Measurements from ENCODE around the gene CACNA1H.

CACNA1H gene

DNA sequence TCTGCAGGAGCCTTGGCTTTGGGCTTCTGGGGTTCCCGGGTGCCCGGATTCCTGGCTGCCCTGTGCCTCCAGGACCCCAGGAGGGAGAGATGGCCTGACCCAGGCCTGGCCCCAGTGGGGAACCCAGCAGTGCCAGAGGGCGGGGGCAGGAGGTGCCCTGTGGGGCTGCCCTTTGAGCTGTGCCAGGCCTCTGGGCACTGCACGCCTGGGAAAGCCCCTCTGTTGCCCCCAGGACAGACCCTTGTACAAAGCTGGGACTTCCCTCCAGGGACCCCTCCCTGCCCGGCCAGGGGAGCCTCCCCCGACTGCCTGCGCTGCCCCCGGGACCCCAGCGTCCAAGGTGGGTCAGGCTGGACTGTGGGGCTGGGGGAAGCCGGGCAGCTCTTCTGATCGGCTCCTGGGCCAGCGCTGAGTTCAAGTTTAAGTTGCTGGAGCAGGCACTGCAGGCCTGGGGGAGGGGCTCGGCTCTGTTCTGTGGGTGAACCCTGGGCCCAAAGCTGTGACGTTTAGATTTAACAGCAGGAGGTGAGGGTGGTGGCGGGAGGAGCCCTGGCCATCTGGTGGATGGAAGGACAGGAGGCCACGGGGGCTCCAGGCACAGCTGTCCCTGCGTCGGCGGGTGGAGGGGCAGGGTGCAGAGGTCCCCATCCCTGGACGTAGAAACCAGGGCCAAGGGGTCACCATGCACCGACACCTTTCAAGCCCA lies 29.2 kb upstream of the CACNA1H start:
- no peak for TF ChIP-seq POLR2AphosphoS5 (IDR thresholded peaks at IDR 0.05; ENCODE audit: low read depth, low read length)
- no peak for TF ChIP-seq TAF1 (IDR thresholded peaks at IDR 0.05; ENCODE audit: borderline replicate concordance, low read depth, low read length)
- no peak for TF ChIP-seq POLR2A (IDR thresholded peaks at IDR 0.05; ENCODE audit: low read depth, low read length)
- FAIRE-seq = no peak

DNA sequence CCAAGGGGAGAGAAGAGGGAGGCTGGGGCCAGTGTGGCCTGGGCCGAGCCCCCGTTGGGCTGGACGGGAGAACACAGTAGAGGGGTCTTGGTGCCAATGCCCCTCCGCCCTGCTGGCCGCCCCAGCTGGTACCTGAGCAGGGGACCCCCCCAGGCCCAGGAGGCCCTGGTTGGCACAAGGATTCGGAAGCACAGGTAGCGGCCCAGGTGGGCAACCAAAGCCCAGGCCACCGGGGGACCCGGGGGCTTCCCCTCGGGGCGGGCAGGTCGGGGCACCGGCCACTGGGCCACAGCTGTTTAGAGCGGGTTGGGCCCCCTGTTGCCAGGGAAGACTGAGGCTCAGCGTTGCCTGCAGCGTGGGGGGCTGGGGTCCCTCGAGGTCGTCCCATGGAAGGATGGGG lies 28.6 kb upstream of the CACNA1H start:
- FAIRE-seq (no peak), DNase-seq (ENCODE audit: insufficient read length) (no peak)
- TF ChIP-seq POLR2A (IDR thresholded peaks at IDR 0.05; ENCODE audit: low read depth, low read length) (no peak), TAF1 (IDR thresholded peaks at IDR 0.05; ENCODE audit: borderline replicate concordance, low read depth, low read length) (no peak)

More for the DNA sequence above, 29.2 kb upstream of the CACNA1H start:
- DNase-seq (ENCODE audit: insufficient read length) = no peak

DNA sequence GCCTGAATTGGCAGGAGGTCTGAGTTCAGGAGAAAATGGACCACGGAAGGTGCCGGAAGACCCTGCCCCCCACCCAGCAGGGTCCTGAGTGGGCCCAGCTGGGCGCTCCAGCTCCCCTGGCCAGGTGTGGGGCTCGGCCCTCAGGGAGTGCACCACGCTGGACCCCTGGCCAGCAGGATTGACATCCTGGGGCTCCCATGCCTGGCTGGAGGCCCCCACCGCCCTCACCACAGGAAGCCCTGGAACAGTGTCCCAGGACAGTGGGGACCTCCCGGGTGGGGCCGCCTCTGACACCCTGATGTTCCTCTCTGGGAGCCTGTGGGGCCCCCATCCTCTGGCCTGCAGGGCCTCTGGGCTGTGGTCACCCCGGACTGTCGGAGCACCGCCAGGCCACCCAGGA lies 28.1 kb upstream of the CACNA1H start:
- FAIRE-seq (no peak), DNase-seq (ENCODE audit: insufficient read length) (no peak)
- TF ChIP-seq POLR2AphosphoS5 (IDR thresholded peaks at IDR 0.05; ENCODE audit: low read depth, low read length) (no peak), POLR2A (IDR thresholded peaks at IDR 0.05; ENCODE audit: low read depth, low read length) (no peak), TAF1 (IDR thresholded peaks at IDR 0.05; ENCODE audit: borderline replicate concordance, low read depth, low read length) (no peak)

DNA sequence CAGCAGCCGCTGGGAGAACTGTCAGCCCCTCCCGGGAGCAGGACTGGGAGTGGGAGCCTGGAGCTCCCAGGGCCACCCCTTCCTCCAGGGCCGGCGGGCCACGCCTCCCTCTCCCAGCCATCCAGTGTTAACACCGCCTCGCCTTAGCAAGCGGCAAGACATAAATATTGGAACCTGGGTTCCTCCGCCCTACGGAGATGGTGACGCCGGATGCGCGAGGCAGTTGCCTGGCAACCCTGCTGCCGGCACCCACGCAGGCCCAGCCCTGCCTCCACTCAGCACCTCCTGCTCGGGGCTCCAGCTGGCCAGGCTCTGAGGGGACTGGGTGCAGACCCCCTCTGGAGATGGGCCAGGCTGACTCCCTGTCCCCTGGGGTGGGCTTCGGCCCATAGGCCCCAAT lies 27.4 kb upstream of the CACNA1H start:
- FAIRE-seq = no peak
- DNase-seq (ENCODE audit: insufficient read length) = no peak
- TF ChIP-seq POLR2AphosphoS5 (IDR thresholded peaks at IDR 0.05; ENCODE audit: low read depth, low read length) = no peak
- no peak for TF ChIP-seq POLR2A (IDR thresholded peaks at IDR 0.05; ENCODE audit: low read depth, low read length)
- TF ChIP-seq TAF1 (IDR thresholded peaks at IDR 0.05; ENCODE audit: borderline replicate concordance, low read depth, low read length) = no peak

DNA sequence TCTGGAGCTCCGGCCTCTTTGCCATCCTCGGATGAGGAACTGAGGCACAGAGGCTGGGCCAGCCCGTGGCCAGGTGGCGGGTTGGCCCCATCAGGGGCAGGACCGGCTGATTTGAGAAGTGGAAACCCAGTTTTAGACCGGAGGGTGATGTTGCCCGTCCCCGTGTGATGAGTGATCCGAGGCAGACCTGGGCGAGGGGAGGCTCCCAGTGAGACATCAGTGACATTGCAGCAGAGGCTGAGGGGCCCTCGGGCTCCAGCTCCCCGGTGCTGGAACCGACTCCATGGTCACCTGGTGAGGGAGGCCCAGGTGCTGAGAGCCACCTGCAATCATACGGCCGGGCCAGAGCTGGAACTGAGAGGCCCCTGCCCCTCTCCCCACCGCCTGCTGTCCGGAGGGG lies 26.9 kb upstream of the CACNA1H start:
- DNase-seq (ENCODE audit: insufficient read length) (no peak), FAIRE-seq (no peak)
- TF ChIP-seq POLR2A (IDR thresholded peaks at IDR 0.05; ENCODE audit: low read depth, low read length) = no peak
- TF ChIP-seq TAF1 (IDR thresholded peaks at IDR 0.05; ENCODE audit: borderline replicate concordance, low read depth, low read length) = no peak

DNA sequence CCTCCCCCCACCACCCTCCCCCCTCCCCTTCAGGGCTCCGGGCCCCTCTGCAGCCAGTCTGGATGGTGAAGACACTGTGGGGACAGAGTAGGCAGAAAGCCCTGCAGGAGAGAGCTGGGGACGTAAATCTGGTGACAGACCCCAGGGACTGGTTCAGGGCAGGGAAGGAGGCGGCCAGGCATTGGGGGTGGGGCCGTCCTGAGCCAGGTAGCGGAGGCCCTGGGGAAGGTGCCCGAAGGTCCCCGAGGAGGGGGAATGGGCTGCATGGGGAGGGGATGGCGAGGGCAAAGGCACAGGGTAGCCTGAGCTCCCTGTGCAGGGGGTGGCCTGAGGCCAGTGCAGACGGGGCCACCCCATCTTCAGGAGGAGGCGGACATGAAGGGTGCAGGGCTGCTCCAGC lies 26.3 kb upstream of the CACNA1H start:
- TF ChIP-seq TAF1 (IDR thresholded peaks at IDR 0.05; ENCODE audit: borderline replicate concordance, low read depth, low read length) (no peak), POLR2AphosphoS5 (IDR thresholded peaks at IDR 0.05; ENCODE audit: low read depth, low read length) (no peak), POLR2A (IDR thresholded peaks at IDR 0.05; ENCODE audit: low read depth, low read length) (no peak)
- FAIRE-seq (no peak), DNase-seq (ENCODE audit: insufficient read length) (no peak)

DNA sequence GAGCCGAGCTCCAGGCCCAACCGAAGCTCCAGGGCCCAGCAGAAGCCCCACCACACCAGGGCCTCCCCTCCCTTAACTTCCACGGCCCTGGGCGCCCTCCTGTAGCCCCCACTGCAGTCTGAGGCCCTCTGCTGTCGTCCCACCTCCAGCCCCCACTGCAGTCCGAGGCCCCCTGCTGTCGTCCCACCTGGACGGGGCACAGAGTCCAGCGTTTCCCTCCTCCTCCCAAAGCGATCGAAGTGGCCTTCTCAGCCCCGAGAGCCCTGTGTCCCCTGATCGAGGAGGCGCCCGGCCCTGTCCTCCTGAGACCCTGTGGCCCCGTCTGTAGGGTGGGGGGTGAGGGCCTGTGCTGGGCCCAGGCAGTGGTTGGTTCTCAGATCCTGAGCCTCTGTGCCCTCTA lies 25.8 kb upstream of the CACNA1H start:
- no peak for TF ChIP-seq TAF1 (IDR thresholded peaks at IDR 0.05; ENCODE audit: borderline replicate concordance, low read depth, low read length)
- no peak for TF ChIP-seq POLR2A (IDR thresholded peaks at IDR 0.05; ENCODE audit: low read depth, low read length)
- TF ChIP-seq POLR2AphosphoS5 (IDR thresholded peaks at IDR 0.05; ENCODE audit: low read depth, low read length) = no peak
- FAIRE-seq (no peak), DNase-seq (ENCODE audit: insufficient read length) (no peak)

DNA sequence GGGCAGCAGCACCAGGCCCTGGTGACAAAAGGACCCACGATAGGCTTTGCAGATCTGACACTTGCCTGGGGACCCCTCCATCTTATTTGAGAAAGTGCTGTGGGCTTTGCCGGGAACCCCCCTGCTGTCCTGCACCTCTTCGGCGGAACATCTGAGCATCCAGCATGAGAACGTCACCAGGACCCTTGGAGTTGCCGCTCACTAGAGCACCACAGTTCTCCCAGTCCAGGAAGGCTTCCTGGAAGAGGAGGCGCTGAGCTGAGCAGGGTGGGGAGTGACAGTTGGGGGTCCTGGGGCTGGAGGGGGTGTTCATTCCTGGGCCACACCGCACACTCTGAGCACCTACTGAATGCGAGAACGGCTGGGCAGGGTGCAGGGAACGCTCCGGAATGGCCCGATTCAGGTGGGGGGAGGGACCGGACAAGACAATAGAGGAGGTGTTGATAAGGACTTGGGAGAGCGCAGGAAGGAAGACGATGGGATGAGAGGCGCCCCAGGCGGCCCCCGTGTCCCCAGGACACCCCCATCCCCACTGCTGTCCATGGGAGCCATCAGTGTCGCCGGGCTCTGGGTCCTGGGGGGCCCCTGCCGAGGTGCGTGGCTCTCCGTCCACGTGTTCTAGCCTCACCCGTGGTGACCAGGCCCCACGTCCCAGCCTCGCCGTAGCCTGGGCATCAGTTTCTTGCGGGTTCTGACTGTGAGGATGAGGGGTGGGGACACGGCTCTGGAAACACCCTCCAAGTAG lies 24.8 kb upstream of the CACNA1H start:
- no peak for TF ChIP-seq POLR2A (IDR thresholded peaks at IDR 0.05; ENCODE audit: low read depth, low read length)
- TF ChIP-seq TAF1 (IDR thresholded peaks at IDR 0.05; ENCODE audit: borderline replicate concordance, low read depth, low read length) = no peak
- no peak for TF ChIP-seq POLR2AphosphoS5 (IDR thresholded peaks at IDR 0.05; ENCODE audit: low read depth, low read length)
- no peak for DNase-seq (ENCODE audit: insufficient read length)
- FAIRE-seq = no peak

DNA sequence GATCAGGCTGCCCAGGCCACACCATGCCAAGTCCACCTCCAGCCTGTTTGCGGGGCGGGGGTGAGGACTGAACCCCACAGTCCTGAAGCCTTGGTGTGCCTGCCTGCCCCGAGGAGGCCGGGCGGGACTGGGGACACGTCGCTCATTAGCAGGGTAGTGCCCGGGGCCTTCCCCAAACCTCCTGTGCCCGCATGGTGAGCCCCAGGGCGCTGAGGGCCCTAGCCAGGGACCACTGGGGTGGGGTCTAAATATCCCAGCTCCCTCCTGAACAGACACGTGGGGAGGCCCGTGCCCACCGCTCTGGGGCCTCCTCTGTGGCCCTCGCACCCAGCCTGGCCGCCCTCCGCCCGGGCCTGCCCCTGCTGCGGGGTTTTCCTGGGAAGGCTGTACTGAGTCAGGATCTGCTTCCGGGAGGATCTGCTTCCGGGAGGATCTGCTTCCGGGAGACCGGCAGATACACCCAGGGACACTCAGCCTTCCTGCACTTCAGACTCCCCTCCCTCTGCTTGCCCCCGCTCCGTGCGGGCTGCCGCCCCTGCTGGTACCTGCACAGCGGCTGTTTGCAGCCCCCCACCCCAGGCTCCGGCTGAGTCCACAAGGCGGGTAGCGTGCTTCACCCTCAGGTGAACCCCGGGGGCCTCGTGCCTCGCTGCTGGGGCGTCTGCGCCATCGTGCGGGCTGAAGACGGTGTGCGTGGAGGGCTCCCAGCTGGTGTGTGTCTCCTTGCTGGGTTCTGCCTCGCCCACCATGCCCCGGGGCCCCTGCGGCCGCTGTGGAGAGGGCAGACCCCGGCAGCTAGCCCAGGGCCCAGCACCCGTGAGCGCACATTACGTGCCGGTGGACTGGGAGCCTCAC lies 23.6 kb upstream of the CACNA1H start:
- TF ChIP-seq POLR2AphosphoS5 (IDR thresholded peaks at IDR 0.05; ENCODE audit: low read depth, low read length) = no peak
- TF ChIP-seq TAF1 (IDR thresholded peaks at IDR 0.05; ENCODE audit: borderline replicate concordance, low read depth, low read length) = no peak
- no peak for TF ChIP-seq POLR2A (IDR thresholded peaks at IDR 0.05; ENCODE audit: low read depth, low read length)
- DNase-seq (ENCODE audit: insufficient read length) = no peak
- no peak for FAIRE-seq

DNA sequence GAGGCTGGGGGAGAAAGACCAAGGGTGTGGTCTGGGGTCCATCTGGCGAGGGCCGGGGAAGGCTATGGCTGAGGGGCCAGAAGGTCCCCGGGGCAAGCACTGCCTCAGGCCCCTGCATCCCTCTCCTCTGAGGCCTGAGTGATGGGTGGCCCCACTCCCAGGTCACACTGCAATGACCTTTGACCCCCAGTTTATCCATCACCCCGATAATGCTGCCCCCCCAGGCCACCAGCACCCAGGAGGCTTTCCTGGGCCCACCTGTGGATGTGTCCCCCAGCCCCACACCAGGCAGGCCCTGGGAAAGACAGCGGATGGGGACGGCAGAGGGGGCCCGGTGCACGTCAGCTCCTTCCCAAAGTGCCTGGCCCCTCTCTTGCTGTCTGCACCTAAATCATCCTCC lies 22.5 kb upstream of the CACNA1H start:
- no peak for DNase-seq (ENCODE audit: insufficient read length)
- no peak for FAIRE-seq
- TF ChIP-seq TAF1 (IDR thresholded peaks at IDR 0.05; ENCODE audit: borderline replicate concordance, low read depth, low read length) = no peak
- no peak for TF ChIP-seq POLR2A (IDR thresholded peaks at IDR 0.05; ENCODE audit: low read depth, low read length)
- no peak for TF ChIP-seq POLR2AphosphoS5 (IDR thresholded peaks at IDR 0.05; ENCODE audit: low read depth, low read length)

DNA sequence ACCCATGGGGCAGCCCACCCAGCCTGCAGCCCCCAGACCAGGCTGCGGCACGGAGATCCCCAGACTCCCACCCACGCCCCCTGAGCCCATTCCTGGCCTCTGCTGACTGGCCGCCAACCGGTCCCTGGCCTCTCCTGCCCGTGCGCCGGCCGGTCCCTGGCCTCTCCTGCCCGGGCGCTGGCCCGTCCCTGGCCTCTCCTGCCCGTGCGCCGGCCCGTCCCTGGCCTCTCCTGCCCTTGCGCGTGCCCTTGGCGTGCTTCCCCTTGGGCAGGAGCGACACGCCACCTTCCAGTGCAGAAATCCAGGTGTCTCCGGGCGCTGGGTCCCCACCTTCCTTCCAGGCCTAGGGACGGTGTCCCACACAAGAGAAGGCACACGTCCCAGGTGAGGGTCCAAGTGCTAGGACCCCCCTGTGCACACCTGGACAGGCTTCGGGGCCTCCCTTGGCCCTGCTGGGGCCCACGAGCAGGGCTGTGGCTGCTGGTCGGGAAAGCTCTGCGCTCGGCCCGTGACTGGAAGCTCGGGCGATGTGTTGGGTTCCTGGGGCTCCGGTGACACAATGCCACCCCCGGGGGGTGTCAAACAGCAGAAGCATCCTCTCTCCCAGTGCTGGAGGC lies 21.4 kb upstream of the CACNA1H start:
- DNase-seq (ENCODE audit: insufficient read length) = no peak
- TF ChIP-seq POLR2AphosphoS5 (IDR thresholded peaks at IDR 0.05; ENCODE audit: low read depth, low read length) (no peak), TAF1 (IDR thresholded peaks at IDR 0.05; ENCODE audit: borderline replicate concordance, low read depth, low read length) (no peak), POLR2A (IDR thresholded peaks at IDR 0.05; ENCODE audit: low read depth, low read length) (no peak)
- no peak for FAIRE-seq
